ENCODE results near the gene ST6GALNAC5.

ST6GALNAC5 gene

DNA sequence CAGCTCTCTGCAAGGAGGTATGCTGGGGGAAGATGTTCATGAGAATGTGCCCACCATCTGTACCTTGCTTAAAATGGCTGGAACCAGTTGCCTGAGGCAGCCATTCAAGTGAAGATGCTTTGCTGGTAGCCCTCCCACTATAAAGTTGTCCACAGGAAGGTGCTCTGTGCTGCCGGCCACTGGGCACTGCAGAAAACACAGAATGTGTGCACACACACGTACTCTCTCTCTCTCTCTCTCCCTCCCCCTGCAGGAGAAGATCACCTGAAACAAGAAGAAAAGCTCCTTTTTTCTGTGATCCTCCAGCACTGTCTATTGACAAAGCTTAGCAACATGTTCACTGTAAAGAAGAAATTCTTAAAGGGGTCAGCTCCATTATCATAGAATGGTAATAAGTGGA is 217.2 kb downstream of the ST6GALNAC5 start (continued):
- TF ChIP-seq ZNF423 (tag by site-specific recombination; IDR thresholded peaks at IDR 0.05): no peak

DNA sequence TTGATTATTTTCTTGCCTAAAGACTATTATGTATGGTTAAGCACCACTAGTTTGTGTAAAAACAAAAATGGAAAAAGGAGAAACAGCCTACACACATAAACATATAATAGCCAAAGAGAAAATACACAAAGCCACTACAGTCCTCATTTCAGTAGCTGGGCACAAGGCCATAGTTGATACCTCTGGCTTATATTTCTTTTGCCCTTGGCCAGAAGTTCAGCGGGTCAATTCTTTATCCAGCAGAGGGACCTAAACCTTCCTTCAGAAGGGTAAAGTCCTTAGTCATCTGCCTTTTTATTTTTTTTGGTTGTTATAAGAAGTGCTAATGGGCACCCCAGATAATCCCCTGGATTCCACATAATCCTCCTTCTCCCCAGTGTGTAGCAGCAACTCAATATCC is 217.8 kb downstream of the ST6GALNAC5 start:
- H3K9me3 ChIP-seq (ENCODE audit: control insufficient read depth, insufficient read depth, low read depth, low read length): no peaks in the 10 kb centered on the region
- no peaks in the 10 kb centered on the region for H3K36me3 ChIP-seq (ENCODE audit: control insufficient read depth in 2 of 2, insufficient read depth in 1 of 2, low read length in 2 of 2)
- no peak overlapping the region for H3K4me3 ChIP-seq (ENCODE audit: low read depth, low read length)
- TF ChIP-seq ZNF624 (tag by site-specific recombination; IDR thresholded peaks at IDR 0.05) (no peak), ZNF138 (tag by site-specific recombination; IDR thresholded peaks at IDR 0.05; ENCODE audit: borderline replicate concordance) (no peak), ZFP3 (tag by site-specific recombination; IDR thresholded peaks at IDR 0.05; ENCODE audit: low read depth) (no peak), ZNF433 (tag by site-specific recombination; IDR thresholded peaks at IDR 0.05; ENCODE audit: low read depth) (no peak), ZNF623 (tag by site-specific recombination; IDR thresholded peaks at IDR 0.05) (no peak), ZNF174 (tag by site-specific recombination; IDR thresholded peaks at IDR 0.05) (no peak), SP7 (tag by site-specific recombination; IDR thresholded peaks at IDR 0.05) (no peak), ZNF155 (tag by site-specific recombination; IDR thresholded peaks at IDR 0.05) (no peak), MZF1 (tag by site-specific recombination; IDR thresholded peaks at IDR 0.05; ENCODE audit: borderline replicate concordance) (no peak), ZNF777 (tag by site-specific recombination; IDR thresholded peaks at IDR 0.05; ENCODE audit: borderline replicate concordance) (no peak), ZNF266 (tag by site-specific recombination; IDR thresholded peaks at IDR 0.05; ENCODE audit: low read depth) (no peak), KLF8 (tag by site-specific recombination; IDR thresholded peaks at IDR 0.05) (no peak)
- TF ChIP-seq, protein P1, sequence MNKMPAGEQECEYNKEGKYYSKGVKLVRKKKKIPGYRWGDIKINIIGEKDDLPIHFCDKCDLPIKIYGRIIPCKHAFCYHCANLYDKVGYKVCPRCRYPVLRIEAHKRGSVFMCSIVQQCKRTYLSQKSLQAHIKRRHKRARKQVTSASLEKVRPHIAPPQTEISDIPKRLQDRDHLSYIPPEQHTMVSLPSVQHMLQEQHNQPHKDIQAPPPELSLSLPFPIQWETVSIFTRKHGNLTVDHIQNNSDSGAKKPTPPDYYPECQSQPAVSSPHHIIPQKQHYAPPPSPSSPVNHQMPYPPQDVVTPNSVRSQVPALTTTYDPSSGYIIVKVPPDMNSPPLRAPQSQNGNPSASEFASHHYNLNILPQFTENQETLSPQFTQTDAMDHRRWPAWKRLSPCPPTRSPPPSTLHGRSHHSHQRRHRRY (tag by site-specific recombination; IDR thresholded peaks at IDR 0.05): no peak
- TF ChIP-seq, protein P2, sequence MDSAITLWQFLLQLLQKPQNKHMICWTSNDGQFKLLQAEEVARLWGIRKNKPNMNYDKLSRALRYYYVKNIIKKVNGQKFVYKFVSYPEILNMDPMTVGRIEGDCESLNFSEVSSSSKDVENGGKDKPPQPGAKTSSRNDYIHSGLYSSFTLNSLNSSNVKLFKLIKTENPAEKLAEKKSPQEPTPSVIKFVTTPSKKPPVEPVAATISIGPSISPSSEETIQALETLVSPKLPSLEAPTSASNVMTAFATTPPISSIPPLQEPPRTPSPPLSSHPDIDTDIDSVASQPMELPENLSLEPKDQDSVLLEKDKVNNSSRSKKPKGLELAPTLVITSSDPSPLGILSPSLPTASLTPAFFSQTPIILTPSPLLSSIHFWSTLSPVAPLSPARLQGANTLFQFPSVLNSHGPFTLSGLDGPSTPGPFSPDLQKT (IDR thresholded peaks at IDR 0.05; ENCODE audit: borderline replicate concordance, low read depth, low read length): no peak
- TF ChIP-seq, protein P3, sequence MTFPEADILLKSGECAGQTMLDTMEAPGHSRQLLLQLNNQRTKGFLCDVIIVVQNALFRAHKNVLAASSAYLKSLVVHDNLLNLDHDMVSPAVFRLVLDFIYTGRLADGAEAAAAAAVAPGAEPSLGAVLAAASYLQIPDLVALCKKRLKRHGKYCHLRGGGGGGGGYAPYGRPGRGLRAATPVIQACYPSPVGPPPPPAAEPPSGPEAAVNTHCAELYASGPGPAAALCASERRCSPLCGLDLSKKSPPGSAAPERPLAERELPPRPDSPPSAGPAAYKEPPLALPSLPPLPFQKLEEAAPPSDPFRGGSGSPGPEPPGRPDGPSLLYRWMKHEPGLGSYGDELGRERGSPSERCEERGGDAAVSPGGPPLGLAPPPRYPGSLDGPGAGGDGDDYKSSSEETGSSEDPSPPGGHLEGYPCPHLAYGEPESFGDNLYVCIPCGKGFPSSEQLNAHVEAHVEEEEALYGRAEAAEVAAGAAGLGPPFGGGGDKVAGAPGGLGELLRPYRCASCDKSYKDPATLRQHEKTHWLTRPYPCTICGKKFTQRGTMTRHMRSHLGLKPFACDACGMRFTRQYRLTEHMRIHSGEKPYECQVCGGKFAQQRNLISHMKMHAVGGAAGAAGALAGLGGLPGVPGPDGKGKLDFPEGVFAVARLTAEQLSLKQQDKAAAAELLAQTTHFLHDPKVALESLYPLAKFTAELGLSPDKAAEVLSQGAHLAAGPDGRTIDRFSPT (tag by site-specific recombination; IDR thresholded peaks at IDR 0.05): no peak
- TF ChIP-seq, protein P4, sequence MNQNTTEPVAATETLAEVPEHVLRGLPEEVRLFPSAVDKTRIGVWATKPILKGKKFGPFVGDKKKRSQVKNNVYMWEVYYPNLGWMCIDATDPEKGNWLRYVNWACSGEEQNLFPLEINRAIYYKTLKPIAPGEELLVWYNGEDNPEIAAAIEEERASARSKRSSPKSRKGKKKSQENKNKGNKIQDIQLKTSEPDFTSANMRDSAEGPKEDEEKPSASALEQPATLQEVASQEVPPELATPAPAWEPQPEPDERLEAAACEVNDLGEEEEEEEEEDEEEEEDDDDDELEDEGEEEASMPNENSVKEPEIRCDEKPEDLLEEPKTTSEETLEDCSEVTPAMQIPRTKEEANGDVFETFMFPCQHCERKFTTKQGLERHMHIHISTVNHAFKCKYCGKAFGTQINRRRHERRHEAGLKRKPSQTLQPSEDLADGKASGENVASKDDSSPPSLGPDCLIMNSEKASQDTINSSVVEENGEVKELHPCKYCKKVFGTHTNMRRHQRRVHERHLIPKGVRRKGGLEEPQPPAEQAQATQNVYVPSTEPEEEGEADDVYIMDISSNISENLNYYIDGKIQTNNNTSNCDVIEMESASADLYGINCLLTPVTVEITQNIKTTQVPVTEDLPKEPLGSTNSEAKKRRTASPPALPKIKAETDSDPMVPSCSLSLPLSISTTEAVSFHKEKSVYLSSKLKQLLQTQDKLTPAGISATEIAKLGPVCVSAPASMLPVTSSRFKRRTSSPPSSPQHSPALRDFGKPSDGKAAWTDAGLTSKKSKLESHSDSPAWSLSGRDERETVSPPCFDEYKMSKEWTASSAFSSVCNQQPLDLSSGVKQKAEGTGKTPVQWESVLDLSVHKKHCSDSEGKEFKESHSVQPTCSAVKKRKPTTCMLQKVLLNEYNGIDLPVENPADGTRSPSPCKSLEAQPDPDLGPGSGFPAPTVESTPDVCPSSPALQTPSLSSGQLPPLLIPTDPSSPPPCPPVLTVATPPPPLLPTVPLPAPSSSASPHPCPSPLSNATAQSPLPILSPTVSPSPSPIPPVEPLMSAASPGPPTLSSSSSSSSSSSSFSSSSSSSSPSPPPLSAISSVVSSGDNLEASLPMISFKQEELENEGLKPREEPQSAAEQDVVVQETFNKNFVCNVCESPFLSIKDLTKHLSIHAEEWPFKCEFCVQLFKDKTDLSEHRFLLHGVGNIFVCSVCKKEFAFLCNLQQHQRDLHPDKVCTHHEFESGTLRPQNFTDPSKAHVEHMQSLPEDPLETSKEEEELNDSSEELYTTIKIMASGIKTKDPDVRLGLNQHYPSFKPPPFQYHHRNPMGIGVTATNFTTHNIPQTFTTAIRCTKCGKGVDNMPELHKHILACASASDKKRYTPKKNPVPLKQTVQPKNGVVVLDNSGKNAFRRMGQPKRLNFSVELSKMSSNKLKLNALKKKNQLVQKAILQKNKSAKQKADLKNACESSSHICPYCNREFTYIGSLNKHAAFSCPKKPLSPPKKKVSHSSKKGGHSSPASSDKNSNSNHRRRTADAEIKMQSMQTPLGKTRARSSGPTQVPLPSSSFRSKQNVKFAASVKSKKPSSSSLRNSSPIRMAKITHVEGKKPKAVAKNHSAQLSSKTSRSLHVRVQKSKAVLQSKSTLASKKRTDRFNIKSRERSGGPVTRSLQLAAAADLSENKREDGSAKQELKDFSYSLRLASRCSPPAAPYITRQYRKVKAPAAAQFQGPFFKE (tag by site-specific recombination; IDR thresholded peaks at IDR 0.05; ENCODE audit: borderline replicate concordance): no peak
- TF ChIP-seq, protein P5, sequence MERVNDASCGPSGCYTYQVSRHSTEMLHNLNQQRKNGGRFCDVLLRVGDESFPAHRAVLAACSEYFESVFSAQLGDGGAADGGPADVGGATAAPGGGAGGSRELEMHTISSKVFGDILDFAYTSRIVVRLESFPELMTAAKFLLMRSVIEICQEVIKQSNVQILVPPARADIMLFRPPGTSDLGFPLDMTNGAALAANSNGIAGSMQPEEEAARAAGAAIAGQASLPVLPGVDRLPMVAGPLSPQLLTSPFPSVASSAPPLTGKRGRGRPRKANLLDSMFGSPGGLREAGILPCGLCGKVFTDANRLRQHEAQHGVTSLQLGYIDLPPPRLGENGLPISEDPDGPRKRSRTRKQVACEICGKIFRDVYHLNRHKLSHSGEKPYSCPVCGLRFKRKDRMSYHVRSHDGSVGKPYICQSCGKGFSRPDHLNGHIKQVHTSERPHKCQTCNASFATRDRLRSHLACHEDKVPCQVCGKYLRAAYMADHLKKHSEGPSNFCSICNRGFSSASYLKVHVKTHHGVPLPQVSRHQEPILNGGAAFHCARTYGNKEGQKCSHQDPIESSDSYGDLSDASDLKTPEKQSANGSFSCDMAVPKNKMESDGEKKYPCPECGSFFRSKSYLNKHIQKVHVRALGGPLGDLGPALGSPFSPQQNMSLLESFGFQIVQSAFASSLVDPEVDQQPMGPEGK (tag by site-specific recombination; IDR thresholded peaks at IDR 0.05): no peak
- TF ChIP-seq, protein P6, sequence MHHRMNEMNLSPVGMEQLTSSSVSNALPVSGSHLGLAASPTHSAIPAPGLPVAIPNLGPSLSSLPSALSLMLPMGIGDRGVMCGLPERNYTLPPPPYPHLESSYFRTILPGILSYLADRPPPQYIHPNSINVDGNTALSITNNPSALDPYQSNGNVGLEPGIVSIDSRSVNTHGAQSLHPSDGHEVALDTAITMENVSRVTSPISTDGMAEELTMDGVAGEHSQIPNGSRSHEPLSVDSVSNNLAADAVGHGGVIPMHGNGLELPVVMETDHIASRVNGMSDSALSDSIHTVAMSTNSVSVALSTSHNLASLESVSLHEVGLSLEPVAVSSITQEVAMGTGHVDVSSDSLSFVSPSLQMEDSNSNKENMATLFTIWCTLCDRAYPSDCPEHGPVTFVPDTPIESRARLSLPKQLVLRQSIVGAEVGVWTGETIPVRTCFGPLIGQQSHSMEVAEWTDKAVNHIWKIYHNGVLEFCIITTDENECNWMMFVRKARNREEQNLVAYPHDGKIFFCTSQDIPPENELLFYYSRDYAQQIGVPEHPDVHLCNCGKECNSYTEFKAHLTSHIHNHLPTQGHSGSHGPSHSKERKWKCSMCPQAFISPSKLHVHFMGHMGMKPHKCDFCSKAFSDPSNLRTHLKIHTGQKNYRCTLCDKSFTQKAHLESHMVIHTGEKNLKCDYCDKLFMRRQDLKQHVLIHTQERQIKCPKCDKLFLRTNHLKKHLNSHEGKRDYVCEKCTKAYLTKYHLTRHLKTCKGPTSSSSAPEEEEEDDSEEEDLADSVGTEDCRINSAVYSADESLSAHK (tag by site-specific recombination; IDR thresholded peaks at IDR 0.05): no peak
- H3K4me1 ChIP-seq (ENCODE audit: control insufficient read depth, insufficient read depth, low read length): no peaks in the 10 kb centered on the region
- no peak overlapping the region for H3K27ac ChIP-seq (ENCODE audit: extremely low read depth, low read depth, low read length)
- ChIA-PET POLR2A (no interaction called here), CTCF (no interaction called here)
